ACHN (cell line): ENCODE measurements around the gene PTPN18.
A peak's percentile ranks its signal among the peaks of the same experiment; 100 is the strongest.
"Not testable (repeated sequence)": the region's sequence is repeated elsewhere in the genome, so short reads cannot be mapped to it uniquely, and the experiment has no call there.

Experiments
- DNase-seq: peaks from one replicate; pipeline ENCODE4 v3.0.0-alpha.2; 2015
- in situ Hi-C: cut with HindIII; loops from 2 replicates; pipeline ENCODE4 v1.10.0; 2017; ENCODE audit warnings: low sequenced_read_pairs, low pct_ligation_motif_present, low pct_unique_long_range_greater_than_20kb

PTPN18 gene

GRCh38 chr2:130355578-130356431, at the start of gene PTPN18:
PTPN18 (plus strand) TSS chr2:130356056; CDS start chr2:130356108, 52 bp downstream.
- in situ Hi-C loops, result no loop called here
- DNase-seq, result peak; percentile 95

- in situ Hi-C loops, result no loop called here
- DNase-seq, result no peak
Observed at GRCh38 chr2:130307850-130308249, 48.0 kb upstream of the PTPN18 start.

- in situ Hi-C loops, result no loop called here
- DNase-seq, result no peak
Observed at GRCh38 chr2:130310881-130311280, 45.0 kb upstream of the PTPN18 start.

GRCh38 chr2:130313812-130314334, 42.0 kb upstream of the PTPN18 start:
- in situ Hi-C loops, result no loop called here

GRCh38 chr2:130314377-130314776, 41.5 kb upstream of the PTPN18 start:
- no peak for DNase-seq
- in situ Hi-C loops, result no loop called here

More at GRCh38 chr2:130313812-130314334, 42.0 kb upstream of the PTPN18 start:
- no peak for DNase-seq

- DNase-seq, result no peak
- in situ Hi-C loops, result no loop called here
Observed at GRCh38 chr2:130316596-130316995, 39.3 kb upstream of the PTPN18 start.

- in situ Hi-C loops, result no loop called here
- DNase-seq, result no peak
Observed at GRCh38 chr2:130318906-130319305, 37.0 kb upstream of the PTPN18 start.

- DNase-seq, result no peak
- in situ Hi-C loops, result no loop called here
Observed at GRCh38 chr2:130319536-130319935, 36.3 kb upstream of the PTPN18 start.

- peak; percentile 70 for DNase-seq
- in situ Hi-C loops, result no loop called here
Observed at GRCh38 chr2:130327703-130328527, 27.9 kb upstream of the PTPN18 start.

- in situ Hi-C loops, result no loop called here
- no peak for DNase-seq
Observed at GRCh38 chr2:130328710-130329109, 27.1 kb upstream of the PTPN18 start.

GRCh38 chr2:130332271-130333073, 23.4 kb upstream of the PTPN18 start:
- DNase-seq, result peak; percentile 68
- in situ Hi-C loops, result no loop called here

GRCh38 chr2:130333253-130333652, 22.6 kb upstream of the PTPN18 start:
- DNase-seq, in situ Hi-C loops: not testable (repeated sequence)

GRCh38 chr2:130334026-130334425, 21.8 kb upstream of the PTPN18 start:
- in situ Hi-C loops, result no loop called here
- no peak for DNase-seq

- in situ Hi-C loops, result no loop called here
Observed at GRCh38 chr2:130335226-130335625, 20.6 kb upstream of the PTPN18 start.

GRCh38 chr2:130336150-130336876, 19.5 kb upstream of the PTPN18 start:
- DNase-seq, result no peak

More at GRCh38 chr2:130335226-130335625, 20.6 kb upstream of the PTPN18 start:
- DNase-seq, result no peak

GRCh38 chr2:130336877-130337734, 18.8 kb upstream of the PTPN18 start:
- in situ Hi-C loops, result no loop called here
- no peak for DNase-seq

More at GRCh38 chr2:130336150-130336876, 19.5 kb upstream of the PTPN18 start:
- in situ Hi-C loops, result no loop called here

GRCh38 chr2:130337735-130338325, 18.0 kb upstream of the PTPN18 start:
- in situ Hi-C loops, result no loop called here
- no peak for DNase-seq
